Measurements from ENCODE around the gene C2CD2.
"Not testable (repeated sequence)": the region's sequence is repeated elsewhere in the genome, so short reads cannot be mapped to it uniquely, and the experiment has no call there.

C2CD2 gene

GRCh38 chr21:41953831-41954653 is at the start of gene C2CD2:
Gene C2CD2 (minus strand): TSS chr21:41954018. CDS start chr21:41953648, 370 bp downstream.
- DNase-seq: no peak

- DNase-seq: no peak
Measured at GRCh38 chr21:42003051-42003461, 49.2 kb upstream of the C2CD2 start.

GRCh38 chr21:42002421-42002958 is 48.7 kb upstream of the C2CD2 start:
- peak; percentile 35 for DNase-seq

DNA sequence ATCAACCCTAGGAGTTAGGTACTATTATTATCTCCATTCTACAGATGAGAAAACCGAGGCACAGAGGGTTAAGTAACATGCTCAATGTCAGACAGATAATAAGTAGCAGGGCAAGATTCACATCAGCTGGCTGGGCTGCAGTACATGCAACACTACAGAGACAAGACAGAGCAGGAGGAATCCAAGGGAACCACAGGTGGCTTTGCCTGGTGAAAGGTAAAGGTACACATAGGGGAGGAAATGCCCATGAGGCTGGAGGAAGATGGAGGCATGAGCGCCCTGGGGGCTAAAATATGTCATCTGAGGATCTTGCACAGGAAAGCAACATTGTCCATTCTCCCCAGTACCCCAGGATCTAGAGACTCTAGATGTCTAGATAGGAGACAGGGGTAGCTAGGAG is 48.0 kb upstream of the C2CD2 start:
- no peak for DNase-seq

DNA sequence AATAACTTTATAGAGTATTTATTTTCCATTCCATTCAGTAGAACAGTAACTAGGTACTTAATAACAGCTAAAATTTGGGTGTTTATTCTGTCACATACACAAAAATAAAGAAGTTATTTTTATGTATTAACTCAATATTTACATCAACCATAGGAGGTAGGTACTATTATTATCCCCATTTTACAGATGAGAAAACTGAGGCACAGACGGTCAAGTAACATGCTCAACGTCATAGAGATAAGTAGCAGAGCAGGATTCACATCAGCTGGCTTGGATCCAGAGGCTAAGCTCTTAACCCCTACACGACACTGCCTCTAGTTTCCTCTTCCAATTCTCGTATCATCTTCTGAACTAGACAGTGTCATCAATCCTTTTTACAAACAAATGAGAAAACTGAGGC is 47.1 kb upstream of the C2CD2 start:
- no peak for DNase-seq

DNA sequence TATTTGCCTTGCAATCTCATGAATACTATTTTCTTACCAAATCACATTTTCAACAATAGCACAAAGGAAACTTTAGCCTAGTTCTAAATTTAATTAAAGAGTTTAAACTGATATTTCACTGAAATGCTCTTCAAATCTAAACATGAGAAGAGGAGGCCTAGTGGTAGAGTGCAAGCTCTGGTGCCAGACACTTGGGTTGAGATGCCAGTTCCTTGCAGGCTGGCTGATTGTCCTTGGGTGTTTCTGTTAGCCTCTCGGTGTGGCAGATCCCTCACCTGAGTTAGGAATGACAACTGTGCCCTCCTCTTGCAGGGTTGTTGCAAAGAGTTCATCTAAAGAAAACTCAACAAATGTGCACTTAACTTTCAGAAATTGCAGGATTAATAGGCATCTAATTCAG is 43.8 kb upstream of the C2CD2 start:
- DNase-seq: no peak

GRCh38 chr21:41995577-41995976 is 41.8 kb upstream of the C2CD2 start:
- DNase-seq: no peak

- DNase-seq: not testable (repeated sequence)
Measured at GRCh38 chr21:41994613-41995012, 40.8 kb upstream of the C2CD2 start.

- DNase-seq: no peak
Measured at GRCh38 chr21:41993744-41994143, 39.9 kb upstream of the C2CD2 start.

- DNase-seq: no peak
Measured at GRCh38 chr21:41992576-41992975, 38.8 kb upstream of the C2CD2 start.

DNA sequence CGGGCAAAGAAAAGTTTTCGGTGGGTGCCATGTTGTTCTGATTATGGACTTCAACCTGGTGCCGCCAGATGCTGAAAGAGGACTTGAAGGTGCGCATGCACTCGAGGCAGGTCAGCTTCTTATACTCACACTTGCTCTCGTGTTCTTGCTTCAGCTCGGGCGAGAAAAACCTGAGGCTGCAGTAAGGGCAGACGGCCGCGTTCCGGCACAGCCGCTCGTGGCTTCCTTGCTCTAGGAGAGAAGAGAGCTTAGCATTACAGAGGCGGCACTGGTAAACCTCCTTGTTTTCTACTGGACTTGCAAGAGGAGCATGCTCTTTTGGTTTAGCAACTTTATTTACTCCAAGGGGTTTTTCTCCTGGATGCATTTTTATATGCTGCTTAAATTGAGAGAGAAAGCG is 37.8 kb upstream of the C2CD2 start:
- no peak for DNase-seq

- DNase-seq: no peak
Measured at GRCh38 chr21:41989698-41990097, 35.9 kb upstream of the C2CD2 start.

- no peak for DNase-seq
Measured at GRCh38 chr21:41987310-41987709, 33.5 kb upstream of the C2CD2 start.

- no peak for DNase-seq
Measured at GRCh38 chr21:41985662-41986416, 32.0 kb upstream of the C2CD2 start.

- no peak for DNase-seq
Measured at GRCh38 chr21:41983229-41983628, 29.4 kb upstream of the C2CD2 start.

DNA sequence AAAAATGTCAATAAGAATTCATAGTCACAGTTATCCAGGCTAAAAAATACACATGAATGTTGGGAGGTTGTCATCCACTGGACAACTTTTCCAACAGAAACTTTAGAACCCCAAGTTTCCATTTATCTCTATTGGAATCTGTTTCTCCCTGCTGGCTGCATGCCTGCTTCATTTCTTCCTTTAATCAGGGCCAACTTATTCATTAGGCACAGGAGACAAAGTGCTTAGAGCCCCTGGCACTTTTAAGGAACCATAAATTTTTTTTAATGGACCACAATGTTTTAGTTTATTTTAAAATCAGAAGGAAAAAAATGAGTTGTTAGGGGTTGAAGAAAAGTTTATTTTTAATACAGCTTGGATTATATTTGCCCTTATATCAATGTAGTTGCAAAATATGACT is 26.7 kb upstream of the C2CD2 start:
- DNase-seq: no peak

GRCh38 chr21:41979751-41980369 is 26.0 kb upstream of the C2CD2 start:
- no peak for DNase-seq

DNA sequence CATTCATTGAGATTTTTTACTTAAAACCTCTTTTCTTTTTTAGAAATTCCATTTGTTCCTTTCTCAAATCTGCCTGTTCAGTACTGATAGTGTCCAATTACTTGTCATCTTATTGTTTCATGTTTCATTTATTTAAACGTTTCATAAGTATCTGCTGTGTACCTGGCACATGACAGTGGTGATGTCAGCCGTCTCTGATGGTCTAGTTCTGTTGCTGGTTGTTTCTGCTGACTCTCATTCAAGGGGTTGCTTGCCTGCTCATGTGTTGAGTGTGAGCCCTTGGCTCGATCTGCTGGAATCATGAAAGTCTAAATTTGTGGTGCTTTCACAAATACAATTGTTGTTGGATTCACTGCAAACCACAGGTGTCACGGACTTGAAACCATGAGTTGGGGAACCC is 25.5 kb upstream of the C2CD2 start:
- no peak for DNase-seq

GRCh38 chr21:41977034-41977950 is 23.5 kb upstream of the C2CD2 start:
- DNase-seq: no peak

- no peak for DNase-seq
Measured at GRCh38 chr21:41976611-41977010, 22.8 kb upstream of the C2CD2 start.

DNA sequence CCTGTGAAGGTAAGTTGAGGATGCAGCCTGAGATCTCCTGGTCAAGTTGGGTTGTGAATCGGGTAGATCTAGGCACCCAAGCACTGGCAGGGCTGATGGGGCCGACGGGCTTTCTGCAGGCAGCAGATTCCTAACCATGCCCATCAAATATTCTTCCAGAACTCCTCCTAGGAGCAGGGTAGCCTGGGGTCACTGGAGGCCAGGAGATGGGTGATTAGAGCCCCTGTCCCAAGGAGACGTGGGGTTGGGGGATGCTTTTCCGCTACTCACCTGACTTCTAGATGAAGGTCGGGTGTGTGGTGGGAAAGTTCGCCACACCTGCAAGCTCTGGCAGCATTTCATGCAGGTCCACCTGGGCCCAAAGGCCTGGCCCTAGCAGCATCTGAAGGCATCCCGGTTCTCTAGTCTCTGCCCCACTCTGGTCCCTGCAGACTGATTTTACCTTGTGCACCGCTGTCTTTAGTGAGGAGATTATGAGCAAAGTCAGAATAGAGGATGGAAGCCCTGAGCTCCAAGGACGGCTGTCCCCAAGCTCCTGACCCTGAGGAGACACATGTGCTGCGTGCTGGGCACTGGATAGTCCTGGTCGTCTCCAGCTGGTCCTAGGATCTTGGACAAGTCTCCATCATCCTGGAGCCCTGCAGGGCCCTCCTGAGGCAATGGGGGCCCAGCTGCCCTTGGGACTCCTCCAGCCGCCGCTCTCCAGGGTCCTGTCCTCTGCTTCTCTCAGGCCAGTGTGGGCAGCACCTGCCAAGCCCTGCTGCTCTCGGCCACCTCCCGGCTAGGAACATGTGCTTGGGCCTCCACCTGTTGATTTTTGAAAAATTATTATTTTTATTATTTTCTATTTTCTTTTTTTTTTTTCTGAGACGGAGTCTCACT is 21.8 kb upstream of the C2CD2 start:
- no peak for DNase-seq

DNA sequence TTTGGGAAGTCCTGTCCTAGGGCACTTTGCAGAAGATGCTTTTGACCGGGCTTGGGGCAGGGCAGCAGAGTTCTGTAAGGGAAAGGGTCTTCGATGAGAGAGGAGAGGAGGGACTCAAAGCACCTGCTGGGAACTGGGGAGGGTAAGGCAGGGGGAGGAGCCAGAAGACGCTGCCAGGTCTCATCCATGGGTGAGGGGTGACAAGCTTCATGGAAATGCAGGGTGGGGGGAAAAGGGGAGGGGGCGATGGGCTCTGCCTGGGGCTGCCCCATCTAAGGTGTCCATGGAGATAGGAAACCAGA is 20.9 kb upstream of the C2CD2 start:
- no peak for DNase-seq

Measured in CD4-positive, alpha-beta T cell treated with Interleukin-10 for 1 hour (primary cell).